GM21447 (cell line): ENCODE measurements around the gene PEX11B.

Source experiments
- ATAC-seq: cut with Tn5 transposase; IDR thresholded peaks from one replicate; pipeline ENCODE4 v1.9.1; 2021; ENCODE audit not compliant: unreplicated experiment

Gene PEX11B, protein sequence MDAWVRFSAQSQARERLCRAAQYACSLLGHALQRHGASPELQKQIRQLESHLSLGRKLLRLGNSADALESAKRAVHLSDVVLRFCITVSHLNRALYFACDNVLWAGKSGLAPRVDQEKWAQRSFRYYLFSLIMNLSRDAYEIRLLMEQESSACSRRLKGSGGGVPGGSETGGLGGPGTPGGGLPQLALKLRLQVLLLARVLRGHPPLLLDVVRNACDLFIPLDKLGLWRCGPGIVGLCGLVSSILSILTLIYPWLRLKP

DNA sequence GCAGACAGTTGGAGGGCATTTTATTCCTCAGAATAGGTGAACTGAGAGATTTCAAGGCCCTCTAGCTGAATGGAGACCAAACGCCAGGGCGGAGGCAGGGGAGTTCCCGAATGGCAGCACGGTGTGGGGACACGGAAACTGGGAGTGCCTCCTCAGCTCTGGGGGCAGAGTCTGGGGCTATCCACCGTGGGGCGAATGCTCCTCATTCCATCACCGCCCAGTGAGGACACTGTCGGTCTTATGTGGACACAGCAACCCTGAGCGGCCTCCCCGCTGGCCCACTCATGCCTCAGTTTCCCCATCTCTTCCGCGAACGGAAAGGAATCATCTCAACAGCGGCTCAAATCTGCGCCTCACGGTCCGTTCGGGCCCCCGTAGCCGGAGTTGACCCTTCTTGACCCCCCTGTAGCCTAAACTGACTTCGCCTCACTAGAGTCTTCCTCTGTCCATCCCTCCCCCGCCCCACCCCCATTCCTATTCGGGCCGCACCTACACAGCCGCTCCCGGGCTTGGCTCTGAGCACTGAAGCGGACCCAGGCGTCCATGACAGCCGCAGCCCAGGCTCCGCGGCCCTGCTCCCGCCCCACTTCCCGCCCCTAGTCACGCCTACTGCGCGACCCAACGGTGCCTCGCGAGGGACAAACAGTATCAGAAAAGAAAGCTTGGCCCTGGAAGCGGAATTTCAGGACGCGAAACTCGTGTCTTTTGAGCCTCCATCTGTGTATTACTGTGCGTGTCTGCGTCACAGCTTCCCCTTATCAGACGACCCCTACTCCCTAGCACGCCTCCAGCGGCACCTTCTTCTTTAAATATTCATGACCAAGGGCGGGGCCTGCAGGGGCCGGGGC lies at the start of gene PEX11B:
Gene PEX11B, minus strand, starts transcription at position 574 of the 848 bp plus-strand sequence. Its CDS starts 29 bp downstream, at position 545.
- peak; percentile 75 for ATAC-seq

- no peak for ATAC-seq
These were observed 48.8 kb upstream of the PEX11B start for GRCh38 chr1:145967288-145967687.

DNA sequence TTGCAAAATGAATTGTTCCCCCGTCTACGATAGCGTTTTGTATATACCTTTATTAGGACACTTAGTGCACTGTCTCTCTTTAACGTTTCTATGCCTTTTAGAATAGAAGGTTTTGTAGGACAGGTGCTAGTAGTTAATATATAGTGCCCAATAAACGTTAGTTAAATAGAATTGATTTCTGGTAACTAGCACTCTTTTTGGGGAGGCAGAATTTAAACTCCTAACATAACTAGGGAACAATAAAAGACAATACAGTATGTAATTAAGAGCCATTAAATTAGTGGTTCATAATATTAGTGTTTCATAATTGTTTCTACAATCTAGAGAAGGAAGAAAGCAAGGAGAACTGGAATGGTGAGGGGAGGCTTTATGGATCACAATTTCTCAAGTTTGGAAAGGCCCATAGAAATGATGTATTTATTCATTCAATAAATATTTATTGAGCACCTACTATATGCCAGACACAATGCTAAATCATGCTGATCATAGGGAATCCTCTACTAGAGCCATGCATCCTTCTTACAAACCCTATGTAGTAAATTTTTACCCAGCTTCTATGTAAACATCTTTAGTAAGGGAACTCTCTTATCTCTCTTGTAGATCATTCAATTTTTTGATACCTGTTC lies 46.7 kb upstream of the PEX11B start:
- ATAC-seq: no peak

- peak; percentile 83 for ATAC-seq
These were observed 46.0 kb upstream of the PEX11B start, which contains the start of the genes ANKRD34A and POLR3GL for GRCh38 chr1:145964328-145965118. ANKRD34A (minus strand) TSS chr1:145964575; CDS start chr1:145961759, 2,816 bp downstream. POLR3GL (plus strand) TSS chr1:145964690; CDS start chr1:145974866, 10,176 bp downstream.

GRCh38 chr1:145963265-145964019 lies 44.9 kb upstream of the PEX11B start:
- no peak for ATAC-seq

- ATAC-seq: no peak
These were observed 43.9 kb upstream of the PEX11B start for GRCh38 chr1:145962157-145963102.

DNA sequence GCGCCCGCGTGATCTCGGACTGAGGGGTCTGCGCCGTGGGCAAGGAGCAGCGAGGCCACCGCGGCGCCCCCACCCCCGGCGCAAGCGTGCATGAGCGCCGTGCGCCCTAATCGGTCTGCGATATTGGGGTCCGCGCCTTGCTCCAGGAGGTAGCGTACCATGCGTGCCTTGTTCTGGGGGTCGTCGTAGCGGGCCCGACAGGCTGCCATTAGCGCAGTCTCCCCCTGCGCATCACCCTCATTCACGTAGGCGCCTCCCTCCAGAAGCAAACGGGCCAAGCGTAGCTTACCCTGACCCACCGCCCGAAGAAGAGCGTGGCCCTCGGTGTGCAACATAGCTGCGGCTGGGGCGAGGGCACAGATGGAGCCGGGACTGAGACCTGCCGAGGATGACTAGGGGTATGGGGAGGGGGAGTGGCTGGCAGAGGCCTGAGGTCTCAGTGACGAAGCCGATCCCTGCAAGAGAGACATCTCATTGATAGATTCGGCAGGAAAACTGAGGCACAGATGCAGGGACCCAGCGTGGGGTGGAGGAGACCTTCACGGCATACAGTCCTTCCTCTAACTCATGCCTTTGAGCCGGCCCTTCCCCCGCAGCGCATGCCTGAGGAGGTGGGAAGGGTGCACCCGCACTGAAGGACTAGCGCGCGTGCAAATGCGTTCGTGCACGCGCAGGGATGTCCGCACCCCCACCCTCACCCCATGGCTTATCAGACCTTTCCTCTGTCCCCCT lies 43.1 kb upstream of the PEX11B start:
- ATAC-seq: no peak

- ATAC-seq: no peak
These were observed 42.5 kb upstream of the PEX11B start for GRCh38 chr1:145961109-145961424.

DNA sequence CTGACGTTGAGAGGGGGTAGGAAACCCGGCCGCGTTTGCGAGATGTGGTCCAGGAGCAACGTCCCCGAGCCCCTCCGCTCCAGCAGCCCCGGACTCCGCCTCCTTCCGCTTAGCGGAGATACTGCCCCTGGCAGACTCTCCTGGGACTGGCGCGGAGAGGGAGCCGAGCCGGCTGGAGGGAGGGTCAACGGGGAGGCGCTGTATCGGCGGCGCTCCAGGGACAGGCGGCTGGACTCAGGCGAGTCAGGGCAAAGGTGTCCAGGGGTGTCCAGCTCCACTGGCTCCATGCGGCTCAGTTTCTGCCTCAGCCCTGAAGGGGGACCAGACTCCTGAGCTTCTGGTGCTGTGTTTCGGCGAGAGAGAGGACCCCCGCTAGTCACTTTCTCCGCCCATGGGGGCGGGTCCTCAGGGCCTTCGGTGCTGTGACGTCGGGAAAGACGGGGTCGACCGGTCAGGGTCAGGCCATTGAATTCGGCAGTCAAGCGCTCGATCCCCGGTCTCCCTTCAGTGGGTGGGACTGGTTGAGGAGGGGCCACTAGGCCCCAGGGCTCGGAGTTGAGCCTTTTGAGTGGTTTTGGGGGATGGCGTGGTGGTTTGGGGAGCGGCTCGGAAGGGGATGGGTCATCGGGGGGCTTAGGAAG lies 42.1 kb upstream of the PEX11B start:
- no peak for ATAC-seq

DNA sequence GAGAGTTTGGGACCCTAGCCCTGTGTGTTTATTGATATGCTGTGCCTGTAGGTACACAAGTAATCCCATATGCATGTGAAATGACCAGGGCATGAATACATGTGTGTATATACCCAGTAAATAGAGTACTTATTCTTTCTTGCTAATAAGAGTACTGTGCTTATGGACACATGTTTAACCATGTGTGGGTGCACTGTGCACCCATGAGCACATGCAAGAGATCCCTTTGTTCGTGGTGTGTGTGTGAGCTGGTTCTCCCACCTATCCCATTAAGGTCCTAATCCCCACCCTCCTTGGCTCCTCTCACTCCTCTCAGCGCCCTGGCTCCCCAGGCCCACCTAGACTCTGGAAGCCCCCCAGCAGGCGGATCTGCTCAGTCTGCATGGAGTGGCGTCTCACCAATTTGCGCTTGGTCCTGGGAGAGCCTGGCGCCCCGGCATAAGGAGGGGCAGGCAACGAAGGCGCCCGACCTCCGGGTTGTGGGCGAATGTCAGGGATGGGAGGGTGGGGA lies 41.5 kb upstream of the PEX11B start:
- no peak for ATAC-seq

DNA sequence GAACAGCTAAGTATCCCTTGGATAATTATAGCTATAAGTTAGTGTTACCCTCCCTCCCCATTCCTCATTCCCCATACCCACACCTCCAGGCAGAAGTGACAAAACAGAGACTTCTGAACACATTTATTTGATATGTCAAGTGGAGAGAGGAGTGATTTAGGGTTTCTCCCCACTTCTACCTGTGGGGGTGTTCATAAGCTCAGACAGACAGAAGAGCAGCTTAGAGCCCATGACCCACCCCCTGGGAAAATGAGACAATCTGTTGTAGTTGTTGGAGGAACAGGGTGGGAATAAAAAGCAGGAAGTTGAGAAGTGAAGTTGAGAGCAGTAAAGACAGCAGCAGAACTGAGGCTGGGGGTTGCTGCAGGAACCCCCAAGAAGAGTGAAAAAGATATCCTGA lies 40.8 kb upstream of the PEX11B start:
- no peak for ATAC-seq

- ATAC-seq: no peak
These were observed 40.2 kb upstream of the PEX11B start for GRCh38 chr1:145958734-145959133.

DNA sequence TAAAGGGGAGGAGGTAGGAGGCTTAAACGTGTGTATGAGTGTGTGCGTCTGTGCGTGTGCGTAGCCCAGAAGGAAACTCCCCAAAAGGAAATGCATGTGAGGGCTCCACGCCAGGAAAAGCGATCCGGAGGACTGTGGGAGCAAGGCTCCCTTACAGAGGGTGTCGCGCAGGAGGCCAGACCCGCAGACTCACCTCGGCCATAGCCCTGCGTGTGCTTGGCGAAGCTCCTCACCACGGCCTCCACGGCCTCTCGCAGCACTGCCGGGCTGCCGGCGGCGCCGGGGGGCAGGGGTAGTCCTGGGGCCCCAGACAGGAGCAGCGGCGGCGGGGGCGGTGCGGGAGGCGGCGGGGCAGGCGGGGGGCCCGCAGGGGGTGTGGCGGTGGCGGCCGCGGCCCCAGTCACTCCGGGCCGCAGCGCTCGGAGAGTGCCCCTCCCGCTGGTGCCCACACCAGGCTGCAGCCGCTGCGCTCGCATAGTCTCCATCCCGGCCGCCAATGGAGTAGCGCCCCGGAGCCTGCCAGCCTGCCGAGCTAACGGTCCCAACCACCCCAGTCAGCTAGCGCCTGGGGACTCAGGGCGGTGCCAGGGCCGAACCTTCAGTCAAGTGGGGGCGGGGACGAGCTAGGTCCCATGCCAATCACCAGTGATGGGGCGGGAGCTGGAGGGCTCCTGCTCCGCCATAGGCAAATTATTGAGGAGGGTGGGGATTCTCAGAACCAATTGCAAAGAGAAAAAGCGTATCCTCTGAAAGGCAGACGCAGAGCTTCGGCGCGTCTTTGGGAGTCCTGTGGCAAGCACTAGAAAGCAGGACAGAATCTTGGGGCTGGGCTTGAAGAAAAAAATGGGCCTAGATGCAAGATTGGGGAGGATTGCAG lies 39.2 kb upstream of the PEX11B start, which contains the start of gene LIX1L:
Gene LIX1L, minus strand, starts transcription at position 575 of the 877 bp plus-strand sequence. Its CDS starts 90 bp downstream, at position 485.
- ATAC-seq: peak; percentile 84

DNA sequence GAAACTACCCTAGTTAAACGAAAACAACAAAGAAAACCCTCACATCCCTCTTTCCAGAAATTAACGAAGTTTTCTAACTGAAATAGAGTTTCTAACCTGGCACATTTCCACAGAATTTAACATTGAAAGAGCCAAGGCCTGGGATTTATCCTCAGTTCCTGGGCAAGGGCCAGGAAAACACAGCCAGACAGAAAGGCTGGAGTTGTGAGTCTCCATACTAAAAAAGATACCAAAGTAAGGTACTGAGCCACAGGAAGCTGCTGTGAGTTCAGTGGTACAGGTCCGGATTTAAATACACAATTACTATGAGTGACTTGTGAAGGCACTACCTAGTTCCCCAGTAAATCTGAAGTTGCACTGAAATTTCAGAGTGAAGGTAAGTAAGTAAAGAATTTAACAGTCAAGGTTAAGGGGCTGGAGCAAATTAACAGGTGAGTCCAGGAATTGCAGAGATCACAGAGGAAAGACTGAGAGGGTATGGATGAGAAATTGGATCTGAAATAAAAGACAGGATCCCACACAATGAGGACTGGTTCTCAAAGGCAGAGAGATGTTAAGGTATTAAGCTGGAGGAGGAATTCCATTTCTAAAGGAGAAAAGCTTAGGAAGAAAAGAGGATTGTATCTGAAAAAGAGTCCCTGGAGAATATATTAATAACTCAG lies 38.4 kb upstream of the PEX11B start:
- ATAC-seq: no peak

- ATAC-seq: no peak
These were observed 37.8 kb upstream of the PEX11B start for GRCh38 chr1:145956361-145956760.

DNA sequence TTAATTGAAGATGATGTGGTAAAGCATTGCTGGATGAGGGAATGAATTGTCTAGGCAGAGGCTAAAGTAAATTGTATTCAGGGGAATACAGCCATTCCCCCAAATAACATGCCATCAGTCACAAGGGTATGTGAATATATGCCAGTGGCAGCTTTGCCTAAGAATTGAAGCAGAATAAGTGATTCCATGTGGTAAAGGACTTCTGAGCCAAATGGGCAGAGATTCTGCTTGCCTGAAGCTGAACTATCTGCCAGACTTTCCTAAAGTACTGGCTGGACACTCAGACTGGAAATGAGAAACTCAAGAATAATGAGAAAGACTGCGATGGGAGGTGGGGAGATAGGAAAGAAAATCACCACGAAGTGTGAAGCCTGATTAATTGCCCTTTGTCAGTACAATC lies 36.9 kb upstream of the PEX11B start:
- ATAC-seq: no peak
